GM23338 (cell line): Measurements from ENCODE around the gene KCNJ6.

Source experiments
- CREB1 ChIP-seq: fragments of 250-450 bp; sonication (Bioruptor Pico); IDR thresholded peaks from 2 replicates; pipeline ENCODE4 v1.5.0; 2020; ENCODE audit warnings: low read depth, mild to moderate bottlenecking, moderate library complexity
- EZH2 ChIP-seq: fragments of 200-600 bp; sonication (generic); IDR thresholded peaks from one replicate; pipeline ENCODE4 v1.8.0; 2017; ENCODE audit warnings: antibody characterized with exemption, mild to moderate bottlenecking, low read depth; ENCODE audit not compliant: unreplicated experiment
- EZH2phosphoT487 ChIP-seq: fragments of 200-600 bp; sonication (generic); IDR thresholded peaks from one replicate; pipeline ENCODE4 v1.8.1; 2018; ENCODE audit warnings: antibody characterized with exemption; ENCODE audit not compliant: unreplicated experiment
- JUNB ChIP-seq: IDR thresholded peaks from one replicate; pipeline ENCODE4 v1.6.1; 2016; ENCODE audit warnings: antibody characterized with exemption; ENCODE audit not compliant: unreplicated experiment
- NANOG ChIP-seq: IDR thresholded peaks from 2 replicates; pipeline ENCODE4 v1.6.1; 2016; ENCODE audit warnings: antibody characterized with exemption, borderline replicate concordance
- POLR2AphosphoS5 ChIP-seq: IDR thresholded peaks from 2 replicates; pipeline ENCODE4 v1.6.1; 2016; ENCODE audit warnings: antibody characterized with exemption, low read depth
- STAT1 ChIP-seq: IDR thresholded peaks from one replicate; pipeline ENCODE4 v1.6.1; 2016; ENCODE audit warnings: antibody characterized with exemption; ENCODE audit not compliant: unreplicated experiment
- ZNF114 ChIP-seq: fragments of 250-450 bp; sonication (Bioruptor Pico); IDR thresholded peaks from 2 replicates; pipeline ENCODE4 v1.5.0; 2020; ENCODE audit warnings: mild to moderate bottlenecking, moderate library complexity
- ZNF331 ChIP-seq: fragments of 250-450 bp; sonication (Bioruptor Pico); IDR thresholded peaks from 2 replicates; pipeline ENCODE4 v1.5.0; 2020; ENCODE audit warnings: low read depth, mild to moderate bottlenecking, moderate library complexity
- TF ChIP-seq, protein P1 (sequence below), 2 experiments: fragments of 200-600 bp in 1 of 2; sonication (generic) in 1 of 2; conservative IDR thresholded peaks; 2 replicates each; pipeline versions ENCODE4 v1.5.1 to v1.6.1; 2016 to 2017; ENCODE audit warnings: antibody characterized with exemption in 2 of 2, low read depth in 2 of 2, mild to moderate bottlenecking in 2 of 2, moderate library complexity in 1 of 2
- TF ChIP-seq, protein P2 (sequence below): IDR thresholded peaks from one replicate; pipeline ENCODE4 v1.6.1; 2018; ENCODE audit warnings: antibody characterized with exemption; ENCODE audit not compliant: unreplicated experiment
- TF ChIP-seq, protein P3 (sequence below): IDR thresholded peaks from 2 replicates; pipeline ENCODE4 v1.6.1; 2016; ENCODE audit warnings: antibody characterized with exemption
- TF ChIP-seq, protein P4 (sequence below): fragments of 250-450 bp; sonication (Bioruptor Pico); IDR thresholded peaks from 2 replicates; pipeline ENCODE4 v1.5.0; 2020; ENCODE audit warnings: mild to moderate bottlenecking, moderate library complexity

DNA sequence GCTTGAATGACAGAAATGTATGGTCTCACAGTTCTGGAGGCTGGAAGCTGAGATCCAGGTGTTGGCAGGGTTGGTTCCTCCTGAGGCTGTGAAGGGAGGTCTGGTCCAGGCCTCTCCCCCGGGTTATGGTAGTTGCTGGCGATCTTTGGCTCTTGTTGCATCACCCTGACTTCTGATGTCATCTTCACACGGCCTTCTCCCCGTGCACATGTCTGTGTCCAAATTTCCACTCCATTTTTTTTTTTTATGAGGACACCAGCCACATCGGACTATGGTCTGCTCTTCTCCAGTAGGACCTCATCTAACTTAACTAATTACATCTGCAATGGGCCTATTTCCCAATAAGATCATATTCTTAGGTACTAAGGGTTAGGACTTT, 232.2 kb downstream of the KCNJ6 start:
- TF ChIP-seq, protein P1, sequence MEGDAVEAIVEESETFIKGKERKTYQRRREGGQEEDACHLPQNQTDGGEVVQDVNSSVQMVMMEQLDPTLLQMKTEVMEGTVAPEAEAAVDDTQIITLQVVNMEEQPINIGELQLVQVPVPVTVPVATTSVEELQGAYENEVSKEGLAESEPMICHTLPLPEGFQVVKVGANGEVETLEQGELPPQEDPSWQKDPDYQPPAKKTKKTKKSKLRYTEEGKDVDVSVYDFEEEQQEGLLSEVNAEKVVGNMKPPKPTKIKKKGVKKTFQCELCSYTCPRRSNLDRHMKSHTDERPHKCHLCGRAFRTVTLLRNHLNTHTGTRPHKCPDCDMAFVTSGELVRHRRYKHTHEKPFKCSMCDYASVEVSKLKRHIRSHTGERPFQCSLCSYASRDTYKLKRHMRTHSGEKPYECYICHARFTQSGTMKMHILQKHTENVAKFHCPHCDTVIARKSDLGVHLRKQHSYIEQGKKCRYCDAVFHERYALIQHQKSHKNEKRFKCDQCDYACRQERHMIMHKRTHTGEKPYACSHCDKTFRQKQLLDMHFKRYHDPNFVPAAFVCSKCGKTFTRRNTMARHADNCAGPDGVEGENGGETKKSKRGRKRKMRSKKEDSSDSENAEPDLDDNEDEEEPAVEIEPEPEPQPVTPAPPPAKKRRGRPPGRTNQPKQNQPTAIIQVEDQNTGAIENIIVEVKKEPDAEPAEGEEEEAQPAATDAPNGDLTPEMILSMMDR (conservative IDR thresholded peaks at IDR 0.05; ENCODE audit: low read depth in 2 of 2), result no peak
- no peak for TF ChIP-seq EZH2
- TF ChIP-seq, protein P2, sequence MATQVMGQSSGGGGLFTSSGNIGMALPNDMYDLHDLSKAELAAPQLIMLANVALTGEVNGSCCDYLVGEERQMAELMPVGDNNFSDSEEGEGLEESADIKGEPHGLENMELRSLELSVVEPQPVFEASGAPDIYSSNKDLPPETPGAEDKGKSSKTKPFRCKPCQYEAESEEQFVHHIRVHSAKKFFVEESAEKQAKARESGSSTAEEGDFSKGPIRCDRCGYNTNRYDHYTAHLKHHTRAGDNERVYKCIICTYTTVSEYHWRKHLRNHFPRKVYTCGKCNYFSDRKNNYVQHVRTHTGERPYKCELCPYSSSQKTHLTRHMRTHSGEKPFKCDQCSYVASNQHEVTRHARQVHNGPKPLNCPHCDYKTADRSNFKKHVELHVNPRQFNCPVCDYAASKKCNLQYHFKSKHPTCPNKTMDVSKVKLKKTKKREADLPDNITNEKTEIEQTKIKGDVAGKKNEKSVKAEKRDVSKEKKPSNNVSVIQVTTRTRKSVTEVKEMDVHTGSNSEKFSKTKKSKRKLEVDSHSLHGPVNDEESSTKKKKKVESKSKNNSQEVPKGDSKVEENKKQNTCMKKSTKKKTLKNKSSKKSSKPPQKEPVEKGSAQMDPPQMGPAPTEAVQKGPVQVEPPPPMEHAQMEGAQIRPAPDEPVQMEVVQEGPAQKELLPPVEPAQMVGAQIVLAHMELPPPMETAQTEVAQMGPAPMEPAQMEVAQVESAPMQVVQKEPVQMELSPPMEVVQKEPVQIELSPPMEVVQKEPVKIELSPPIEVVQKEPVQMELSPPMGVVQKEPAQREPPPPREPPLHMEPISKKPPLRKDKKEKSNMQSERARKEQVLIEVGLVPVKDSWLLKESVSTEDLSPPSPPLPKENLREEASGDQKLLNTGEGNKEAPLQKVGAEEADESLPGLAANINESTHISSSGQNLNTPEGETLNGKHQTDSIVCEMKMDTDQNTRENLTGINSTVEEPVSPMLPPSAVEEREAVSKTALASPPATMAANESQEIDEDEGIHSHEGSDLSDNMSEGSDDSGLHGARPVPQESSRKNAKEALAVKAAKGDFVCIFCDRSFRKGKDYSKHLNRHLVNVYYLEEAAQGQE, result no peak
- no peak for TF ChIP-seq EZH2phosphoT487
- TF ChIP-seq POLR2AphosphoS5, result no peak
- TF ChIP-seq STAT1, result no peak
- TF ChIP-seq JUNB, result no peak
- TF ChIP-seq ZNF114 (CRISPR knock-in tag), result no peak
- TF ChIP-seq, protein P3, sequence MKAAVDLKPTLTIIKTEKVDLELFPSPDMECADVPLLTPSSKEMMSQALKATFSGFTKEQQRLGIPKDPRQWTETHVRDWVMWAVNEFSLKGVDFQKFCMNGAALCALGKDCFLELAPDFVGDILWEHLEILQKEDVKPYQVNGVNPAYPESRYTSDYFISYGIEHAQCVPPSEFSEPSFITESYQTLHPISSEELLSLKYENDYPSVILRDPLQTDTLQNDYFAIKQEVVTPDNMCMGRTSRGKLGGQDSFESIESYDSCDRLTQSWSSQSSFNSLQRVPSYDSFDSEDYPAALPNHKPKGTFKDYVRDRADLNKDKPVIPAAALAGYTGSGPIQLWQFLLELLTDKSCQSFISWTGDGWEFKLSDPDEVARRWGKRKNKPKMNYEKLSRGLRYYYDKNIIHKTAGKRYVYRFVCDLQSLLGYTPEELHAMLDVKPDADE, result no peak
- TF ChIP-seq CREB1 (CRISPR knock-in tag), result no peak
- TF ChIP-seq ZNF331 (CRISPR knock-in tag), result no peak
- TF ChIP-seq, protein P4, sequence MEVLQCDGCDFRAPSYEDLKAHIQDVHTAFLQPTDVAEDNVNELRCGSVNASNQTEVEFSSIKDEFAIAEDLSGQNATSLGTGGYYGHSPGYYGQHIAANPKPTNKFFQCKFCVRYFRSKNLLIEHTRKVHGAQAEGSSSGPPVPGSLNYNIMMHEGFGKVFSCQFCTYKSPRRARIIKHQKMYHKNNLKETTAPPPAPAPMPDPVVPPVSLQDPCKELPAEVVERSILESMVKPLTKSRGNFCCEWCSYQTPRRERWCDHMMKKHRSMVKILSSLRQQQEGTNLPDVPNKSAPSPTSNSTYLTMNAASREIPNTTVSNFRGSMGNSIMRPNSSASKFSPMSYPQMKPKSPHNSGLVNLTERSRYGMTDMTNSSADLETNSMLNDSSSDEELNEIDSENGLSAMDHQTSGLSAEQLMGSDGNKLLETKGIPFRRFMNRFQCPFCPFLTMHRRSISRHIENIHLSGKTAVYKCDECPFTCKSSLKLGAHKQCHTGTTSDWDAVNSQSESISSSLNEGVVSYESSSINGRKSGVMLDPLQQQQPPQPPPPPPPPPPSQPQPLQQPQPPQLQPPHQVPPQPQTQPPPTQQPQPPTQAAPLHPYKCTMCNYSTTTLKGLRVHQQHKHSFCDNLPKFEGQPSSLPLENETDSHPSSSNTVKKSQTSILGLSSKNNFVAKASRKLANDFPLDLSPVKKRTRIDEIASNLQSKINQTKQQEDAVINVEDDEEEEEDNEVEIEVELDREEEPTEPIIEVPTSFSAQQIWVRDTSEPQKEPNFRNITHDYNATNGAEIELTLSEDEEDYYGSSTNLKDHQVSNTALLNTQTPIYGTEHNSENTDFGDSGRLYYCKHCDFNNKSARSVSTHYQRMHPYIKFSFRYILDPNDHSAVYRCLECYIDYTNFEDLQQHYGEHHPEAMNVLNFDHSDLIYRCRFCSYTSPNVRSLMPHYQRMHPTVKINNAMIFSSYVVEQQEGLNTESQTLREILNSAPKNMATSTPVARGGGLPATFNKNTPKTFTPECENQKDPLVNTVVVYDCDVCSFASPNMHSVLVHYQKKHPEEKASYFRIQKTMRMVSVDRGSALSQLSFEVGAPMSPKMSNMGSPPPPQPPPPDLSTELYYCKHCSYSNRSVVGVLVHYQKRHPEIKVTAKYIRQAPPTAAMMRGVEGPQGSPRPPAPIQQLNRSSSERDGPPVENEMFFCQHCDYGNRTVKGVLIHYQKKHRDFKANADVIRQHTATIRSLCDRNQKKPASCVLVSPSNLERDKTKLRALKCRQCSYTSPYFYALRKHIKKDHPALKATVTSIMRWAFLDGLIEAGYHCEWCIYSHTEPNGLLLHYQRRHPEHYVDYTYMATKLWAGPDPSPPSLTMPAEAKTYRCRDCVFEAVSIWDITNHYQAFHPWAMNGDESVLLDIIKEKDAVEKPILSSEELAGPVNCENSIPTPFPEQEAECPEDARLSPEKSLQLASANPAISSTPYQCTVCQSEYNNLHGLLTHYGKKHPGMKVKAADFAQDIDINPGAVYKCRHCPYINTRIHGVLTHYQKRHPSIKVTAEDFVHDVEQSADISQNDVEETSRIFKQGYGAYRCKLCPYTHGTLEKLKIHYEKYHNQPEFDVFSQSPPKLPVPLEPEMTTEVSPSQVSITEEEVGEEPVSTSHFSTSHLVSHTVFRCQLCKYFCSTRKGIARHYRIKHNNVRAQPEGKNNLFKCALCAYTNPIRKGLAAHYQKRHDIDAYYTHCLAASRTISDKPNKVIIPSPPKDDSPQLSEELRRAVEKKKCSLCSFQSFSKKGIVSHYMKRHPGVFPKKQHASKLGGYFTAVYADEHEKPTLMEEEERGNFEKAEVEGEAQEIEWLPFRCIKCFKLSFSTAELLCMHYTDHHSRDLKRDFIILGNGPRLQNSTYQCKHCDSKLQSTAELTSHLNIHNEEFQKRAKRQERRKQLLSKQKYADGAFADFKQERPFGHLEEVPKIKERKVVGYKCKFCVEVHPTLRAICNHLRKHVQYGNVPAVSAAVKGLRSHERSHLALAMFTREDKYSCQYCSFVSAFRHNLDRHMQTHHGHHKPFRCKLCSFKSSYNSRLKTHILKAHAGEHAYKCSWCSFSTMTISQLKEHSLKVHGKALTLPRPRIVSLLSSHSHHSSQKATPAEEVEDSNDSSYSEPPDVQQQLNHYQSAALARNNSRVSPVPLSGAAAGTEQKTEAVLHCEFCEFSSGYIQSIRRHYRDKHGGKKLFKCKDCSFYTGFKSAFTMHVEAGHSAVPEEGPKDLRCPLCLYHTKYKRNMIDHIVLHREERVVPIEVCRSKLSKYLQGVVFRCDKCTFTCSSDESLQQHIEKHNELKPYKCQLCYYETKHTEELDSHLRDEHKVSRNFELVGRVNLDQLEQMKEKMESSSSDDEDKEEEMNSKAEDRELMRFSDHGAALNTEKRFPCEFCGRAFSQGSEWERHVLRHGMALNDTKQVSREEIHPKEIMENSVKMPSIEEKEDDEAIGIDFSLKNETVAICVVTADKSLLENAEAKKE (CRISPR knock-in tag), result no peak
- TF ChIP-seq NANOG, result no peak
